H1 (cell line): ENCODE results near the gene TMEM178B. TPM values are rescaled to one million over a fixed set of nuclear protein-coding genes. Genes with fewer than 3 reads are reported as not detected.

ENCODE experiments used
- CTCF ChIA-PET: fragments of 300-600 bp; sonication (Branson Sonifier 250); formaldehyde crosslinking; loops from one replicate; lab custom pipeline; 2021; ENCODE audit not compliant: partially characterized antibody; lab: Charles Lee
- POLR2A ChIA-PET: fragments of 300-600 bp; sonication (Branson Sonifier 250); formaldehyde crosslinking; loops from one replicate; lab custom pipeline; 2021; ENCODE audit warnings: inconsistent platforms; ENCODE audit not compliant: partially characterized antibody; lab: Charles Lee
- DNase-seq, 2 experiments: peaks; one replicate each; pipeline versions ENCODE4 v3.0.0 to v3.0.0-alpha.2; 2010 to 2022; ENCODE audit warnings: low spot score in 2 of 2, low read depth in 1 of 2, mixed read lengths in 1 of 2
- FAIRE-seq: peaks from 2 replicates; lab custom pipeline; 2011; peaks lifted over from hg19 to GRCh38; lab: Jason Lieb, UNC
- H2AFZ ChIP-seq: 2 replicates; pipeline ENCODE4 v1.8.1; 2012; ENCODE audit warnings: low read length, inconsistent platforms
- H2AK5ac ChIP-seq: 2 replicates; pipeline ENCODE4 v1.6.1; 2013; ENCODE audit warnings: low read depth, low read length
- H2BK120ac ChIP-seq: replicated peaks from 2 replicates; pipeline ENCODE3; 2013; ENCODE audit warnings: low read depth, low read length, inconsistent platforms
- H2BK12ac ChIP-seq: 2 replicates; pipeline ENCODE4 v1.6.1; 2013; ENCODE audit warnings: low read depth, low read length
- H2BK15ac ChIP-seq: 2 replicates; pipeline ENCODE4 v1.6.1; 2013; ENCODE audit warnings: low read length
- H2BK20ac ChIP-seq: 2 replicates; pipeline ENCODE4 v1.6.1; 2013; ENCODE audit warnings: low read length
- H2BK5ac ChIP-seq: 2 replicates; pipeline ENCODE4 v1.6.1; 2013; ENCODE audit warnings: low read depth, low read length
- H3K14ac ChIP-seq: 2 replicates; pipeline ENCODE4 v1.6.1; 2013; ENCODE audit warnings: inconsistent platforms; ENCODE audit not compliant: insufficient read length
- H3K18ac ChIP-seq: 2 replicates; pipeline ENCODE4 v1.6.1; 2013; ENCODE audit warnings: low read length; ENCODE audit errors: extremely low read depth
- H3K23ac ChIP-seq: 2 replicates; pipeline ENCODE4 v1.6.1; 2013; ENCODE audit warnings: inconsistent platforms; ENCODE audit not compliant: insufficient read length
- H3K23me2 ChIP-seq: 2 replicates; pipeline ENCODE4 v1.6.1; 2013; ENCODE audit warnings: low read depth, low read length
- H3K27ac ChIP-seq: 2 replicates; pipeline ENCODE4 v1.6.1; 2011; ENCODE audit warnings: low read depth, low read length, inconsistent platforms
- H3K27me3 ChIP-seq, 4 experiments: replicated peaks in 1 of 4; 1 replicate in 1 of 4; 2 replicates in 3 of 4; pipeline versions ENCODE4 v1.6.1 to v1.8.1; 2011 to 2013; ENCODE audit warnings: low read length in 3 of 4, mild to moderate bottlenecking in 3 of 4, inconsistent platforms in 2 of 4, mixed read lengths in 2 of 4, moderate library complexity in 1 of 4; ENCODE audit not compliant: control insufficient read depth in 3 of 4, insufficient read depth in 3 of 4; ENCODE audit errors: extremely low read depth in 1 of 4
- H3K36me3 ChIP-seq, 4 experiments: 2 replicates each; pipeline versions ENCODE4 v1.6.1 to v1.8.1; 2011 to 2013; ENCODE audit warnings: mild to moderate bottlenecking in 4 of 4, low read length in 3 of 4, moderate library complexity in 2 of 4, control low read depth in 1 of 4, inconsistent platforms in 1 of 4; ENCODE audit not compliant: insufficient read depth in 4 of 4, control insufficient read depth in 2 of 4
- H3K4ac ChIP-seq: replicated peaks from 2 replicates; pipeline ENCODE3; 2013; ENCODE audit warnings: low read length, low read depth, mixed read lengths, inconsistent platforms; ENCODE audit not compliant: insufficient read length
- H3K4me1 ChIP-seq, 4 experiments: replicated peaks in 1 of 4; 1 replicate in 1 of 4; 2 replicates in 3 of 4; pipeline versions ENCODE4 v1.6.1 to v1.8.1; 2011 to 2013; ENCODE audit warnings: low read length in 3 of 4, inconsistent platforms in 2 of 4, mixed read lengths in 1 of 4; ENCODE audit not compliant: insufficient read depth in 4 of 4, control insufficient read depth in 3 of 4
- H3K4me2 ChIP-seq, 2 experiments: 2 replicates each; pipeline versions ENCODE4 v1.6.1 to v1.8.1; 2011 to 2013; ENCODE audit warnings: low read depth in 2 of 2, low read length in 2 of 2, control low read depth in 1 of 2, inconsistent platforms in 1 of 2, mild to moderate bottlenecking in 1 of 2; ENCODE audit not compliant: insufficient read depth in 1 of 2
- H3K4me3 ChIP-seq, 4 experiments: fragments of 200-600, 300-600 bp in 1 of 4; sonication (generic), shearing (Covaris generic), sonication (Bioruptor Twin) in 1 of 4; 2 replicates each; pipeline versions ENCODE4 v1.5.1 to v1.8.1; 2011 to 2016; ENCODE audit warnings: low read length in 4 of 4, low read depth in 3 of 4, control low read depth in 2 of 4, inconsistent platforms in 2 of 4, mild to moderate bottlenecking in 2 of 4, mixed read lengths in 1 of 4, moderate library complexity in 1 of 4; ENCODE audit not compliant: insufficient read depth in 2 of 4; ENCODE audit errors: extremely low read depth in 1 of 4
- H3K56ac ChIP-seq: replicated peaks from 2 replicates; pipeline ENCODE3; 2013; ENCODE audit warnings: low read depth, mild to moderate bottlenecking, mixed read lengths, low read length, inconsistent platforms; ENCODE audit not compliant: insufficient read length
- H3K79me1 ChIP-seq: 2 replicates; pipeline ENCODE4 v1.6.1; 2013; ENCODE audit warnings: low read depth, low read length, control low read depth
- H3K79me2 ChIP-seq, 2 experiments: 2 replicates each; pipeline versions ENCODE4 v1.6.1 to v1.8.1; 2012 to 2013; ENCODE audit warnings: low read length in 2 of 2, mild to moderate bottlenecking in 2 of 2, inconsistent platforms in 1 of 2; ENCODE audit not compliant: insufficient read depth in 2 of 2, control insufficient read depth in 1 of 2
- H3K9ac ChIP-seq, 4 experiments: replicated peaks in 1 of 4; 1 replicate in 1 of 4; 2 replicates in 3 of 4; pipeline versions ENCODE4 v1.6.1 to v1.8.1; 2011 to 2013; ENCODE audit warnings: low read depth in 3 of 4, low read length in 3 of 4, control low read depth in 2 of 4, mild to moderate bottlenecking in 2 of 4, moderate library complexity in 2 of 4, inconsistent platforms in 1 of 4; ENCODE audit errors: extremely low read depth in 1 of 4
- H3K9me3 ChIP-seq, 2 experiments: 2 replicates each; pipeline versions ENCODE4 v1.6.1 to v1.8.1; 2012 to 2013; ENCODE audit warnings: mild to moderate bottlenecking in 2 of 2, moderate library complexity in 2 of 2, control low read depth in 1 of 2, inconsistent platforms in 1 of 2, low read depth in 1 of 2, low read length in 1 of 2, mixed read lengths in 1 of 2; ENCODE audit not compliant: insufficient read depth in 2 of 2
- H4K20me1 ChIP-seq, 2 experiments: replicated peaks in 1 of 2; 2 replicates each; pipeline versions ENCODE3 to v1.8.1; 2011 to 2013; ENCODE audit warnings: inconsistent platforms in 2 of 2, low read length in 2 of 2, mild to moderate bottlenecking in 1 of 2; ENCODE audit not compliant: insufficient read depth in 2 of 2, control insufficient read depth in 1 of 2
- H4K5ac ChIP-seq: 2 replicates; pipeline ENCODE4 v1.6.1; 2013; ENCODE audit warnings: low read length, low read depth, mixed read lengths, inconsistent platforms; ENCODE audit not compliant: insufficient read length
- H4K8ac ChIP-seq: 2 replicates; pipeline ENCODE4 v1.8.0; 2013; ENCODE audit warnings: mild to moderate bottlenecking, moderate library complexity, low read length, inconsistent platforms; ENCODE audit not compliant: insufficient read depth; ENCODE audit errors: extremely low read depth
- H4K91ac ChIP-seq: replicated peaks from 2 replicates; pipeline ENCODE3; 2013; ENCODE audit warnings: low read length, mixed read lengths, inconsistent platforms; ENCODE audit not compliant: insufficient read length
- BRCA1 ChIP-seq: IDR thresholded peaks from 2 replicates; pipeline ENCODE4 v1.6.1; 2012; ENCODE audit warnings: low read depth, low read length, improper control_type of control experiment
- CBX5 ChIP-seq: fragments of 300-800, 300-1000 bp; sonication (generic); IDR thresholded peaks from 2 replicates; pipeline ENCODE4 v1.7.1; 2016; ENCODE audit warnings: antibody characterized with exemption, low read length, low read depth
- CBX8 ChIP-seq: fragments of 300-800, 300-1000 bp; sonication (generic); IDR thresholded peaks from 2 replicates; pipeline ENCODE4 v1.7.1; 2016; ENCODE audit warnings: low read depth, low read length, borderline replicate concordance
- EP300 ChIP-seq, 2 experiments: IDR thresholded peaks; 1 replicate in 1 of 2; 2 replicates in 1 of 2; pipeline ENCODE4 v1.6.1; 2011 to 2012; ENCODE audit warnings: low read depth in 2 of 2, low read length in 2 of 2, mild to moderate bottlenecking in 2 of 2, borderline replicate concordance in 1 of 2, inconsistent platforms in 1 of 2, moderate library complexity in 1 of 2
- HDAC6 ChIP-seq: IDR thresholded peaks from one replicate; pipeline ENCODE4 v1.7.1; 2012; ENCODE audit warnings: low read depth, mild to moderate bottlenecking, inconsistent platforms, low read length, moderate library complexity
- PHF8 ChIP-seq: fragments of 200-600 bp; sonication (generic); conservative IDR thresholded peaks from 2 replicates; pipeline ENCODE4 v1.7.1; 2012; ENCODE audit warnings: low read depth, mild to moderate bottlenecking, inconsistent platforms, low read length, moderate library complexity
- POU5F1 ChIP-seq: IDR thresholded peaks from 2 replicates; pipeline ENCODE4 v1.6.1; 2011; ENCODE audit warnings: low read depth, mild to moderate bottlenecking, low read length, moderate library complexity
- RFX5 ChIP-seq: IDR thresholded peaks from 2 replicates; pipeline ENCODE4 v1.6.1; 2011; ENCODE audit warnings: low read depth, low read length, improper control_type of control experiment, borderline replicate concordance
- RNF2 ChIP-seq: fragments of 200-900, 300-1000 bp; sonication (generic); IDR thresholded peaks from 2 replicates; pipeline ENCODE4 v1.7.1; 2016; ENCODE audit warnings: borderline replicate concordance, low read depth, mild to moderate bottlenecking, antibody characterized with exemption, low read length; ENCODE audit not compliant: poor library complexity, severe bottlenecking; ENCODE audit errors: missing control alignments
- SP2 ChIP-seq: IDR thresholded peaks from 2 replicates; pipeline ENCODE4 v1.6.1; 2012; ENCODE audit warnings: mild to moderate bottlenecking, low read length, inconsistent platforms
- SRF ChIP-seq: IDR thresholded peaks from 2 replicates; pipeline ENCODE4 v1.6.1; 2011; ENCODE audit warnings: mild to moderate bottlenecking, low read depth, low read length, moderate library complexity
- SUZ12 ChIP-seq: fragments of 200-600 bp; sonication (generic); IDR thresholded peaks from 2 replicates; pipeline ENCODE4 v1.6.1; 2012; ENCODE audit warnings: mild to moderate bottlenecking, inconsistent platforms, low read length, moderate library complexity, mixed read lengths
- USF2 ChIP-seq: IDR thresholded peaks from 2 replicates; pipeline ENCODE4 v1.6.1; 2011; ENCODE audit warnings: low read length, improper control_type of control experiment
- WGBS, 2 experiments: shearing (Covaris generic) in 1 of 2; methylation state at CpG; one replicate each; pipeline versions ENCODE4 v1.1.6 to v1.1.7; 2013 to 2015; ENCODE audit warnings: low lambda C conversion rate in 2 of 2, mixed read lengths in 2 of 2, inconsistent platforms in 1 of 2, low coverage in 1 of 2, missing lambda C conversion rate in 1 of 2; ENCODE audit not compliant: insufficient replicate concordance in 2 of 2, insufficient coverage in 1 of 2, insufficient read length in 1 of 2; ENCODE audit errors: extremely low coverage in 1 of 2, missing lambda C conversion rate in 1 of 2; 5-methylcytosine and 5-hydroxymethylcytosine counted together
- polyA plus RNA-seq, 7 experiments: library from polyadenylated mRNA; depleted of rRNA in 3 of 7; stranded (reverse) in 5 of 7; unstranded in 2 of 7; fragments of >200 nt in 5 of 7; fragments of 200-250 nt in 2 of 7; gene quantifications; 1 replicate in 5 of 7; 2 replicates in 1 of 7; 4 replicates in 1 of 7; pipeline versions ENCODE4 v1.2.1 to v1.2.3, GENCODE V29; 2011 to 2013; ENCODE audit warnings: missing spikeins in 2 of 7, mixed read lengths in 2 of 7
- total RNA-seq: library from RNA; stranded (reverse); fragmentation: NEBNext Ultra II Directional; extraction: Animal tissue kit (Norgen Biotek cat#: 25700); gene quantifications from 2 replicates; pipeline ENCODE4 v1.2.1, GENCODE V29; 2021

Gene TMEM178B
- total and polyA plus RNA-seq, 2 of the 8 experiments (the other 6 are each of a cell fraction or from before 2014, with no cell fraction given): 5.3 to 18.1 TPM

GRCh38 chr7:141528399-141528798 is 454.5 kb downstream of the TMEM178B start:
- DNase-seq (no peak), FAIRE-seq (no peak)
- H4K8ac ChIP-seq: no peak overlapping the region
- POLR2A ChIA-PET: interaction anchor here (1.0 to 1.5 kb wide), 2 partner anchors 22 to 98 kb away, joined by 3 to 4 read pairs; partner anchors contain the start of gene AGK
- no peak overlapping the region for H2BK12ac ChIP-seq
- H3K27me3 ChIP-seq: no peaks in the 10 kb centered on the region
- H3K18ac ChIP-seq: no peak overlapping the region
- no peaks in the 10 kb centered on the region for H3K9me3 ChIP-seq
- no peaks in the 10 kb centered on the region for H3K36me3 ChIP-seq
- no peak overlapping the region for H4K5ac ChIP-seq
- no peak overlapping the region for H4K91ac ChIP-seq
- no peak overlapping the region for H3K4ac ChIP-seq
- no peak overlapping the region for H2BK120ac ChIP-seq
- no peak overlapping the region for H2BK15ac ChIP-seq
- CTCF ChIA-PET: interaction anchor here (0.6 to 0.7 kb wide), 2 partner anchors 255 to 901 kb away, joined by 3 read pairs; no protein-coding TSS in a partner anchor
- no peaks in the 10 kb centered on the region for H3K79me2 ChIP-seq
- no peak overlapping the region for H2AK5ac ChIP-seq
- no peak overlapping the region for H2BK20ac ChIP-seq
- H2BK5ac ChIP-seq: no peak overlapping the region
- WGBS, 2 experiments: 95% methylated on average over 3 of the region's 3 CpGs; no CpG with 5 or more reads in 1 of the 2 experiments
- H3K56ac ChIP-seq: no peak overlapping the region
- H3K23ac ChIP-seq: no peak overlapping the region
- H3K79me1 ChIP-seq: no peaks in the 10 kb centered on the region; the same call in 1 of the 2 replicates
- H3K4me3 ChIP-seq: no peak overlapping the region
- H3K23me2 ChIP-seq: no peaks in the 10 kb centered on the region
- H4K20me1 ChIP-seq: no peaks in the 10 kb centered on the region
- H3K27ac ChIP-seq: no peak overlapping the region
- H3K4me1 ChIP-seq: peaks cover 0 to 3% (median 0%) of the 10 kb centered on the region in 4 experiments; a peak in 2 of 7 replicates
- H3K14ac ChIP-seq: no peak overlapping the region
- no peak overlapping the region for H2AFZ ChIP-seq
- no peak overlapping the region for H3K4me2 ChIP-seq
- H3K9ac ChIP-seq: no peak overlapping the region
- TF ChIP-seq CBX5 (no peak), BRCA1 (no peak), USF2 (no peak), SP2 (no peak), PHF8 (no peak), RFX5 (no peak), SUZ12 (no peak), RNF2 (no peak), SRF (no peak), POU5F1 (no peak), EP300 (IDR thresholded peaks at IDR 0.05; ENCODE audit: borderline replicate concordance in 1 of 2, low read depth in 2 of 2, low read length in 2 of 2) (no peak), CBX8 (no peak), HDAC6 (no peak)
